ENCODE data around the gene RAD21L1.
"Not testable (repeated sequence)": the region's sequence is repeated elsewhere in the genome, so short reads cannot be mapped to it uniquely, and the experiment has no call there.

GRCh38 chr20:1216527-1217427, 9.1 kb upstream of the RAD21L1 start:
- TF ChIP-seq, protein P1, sequence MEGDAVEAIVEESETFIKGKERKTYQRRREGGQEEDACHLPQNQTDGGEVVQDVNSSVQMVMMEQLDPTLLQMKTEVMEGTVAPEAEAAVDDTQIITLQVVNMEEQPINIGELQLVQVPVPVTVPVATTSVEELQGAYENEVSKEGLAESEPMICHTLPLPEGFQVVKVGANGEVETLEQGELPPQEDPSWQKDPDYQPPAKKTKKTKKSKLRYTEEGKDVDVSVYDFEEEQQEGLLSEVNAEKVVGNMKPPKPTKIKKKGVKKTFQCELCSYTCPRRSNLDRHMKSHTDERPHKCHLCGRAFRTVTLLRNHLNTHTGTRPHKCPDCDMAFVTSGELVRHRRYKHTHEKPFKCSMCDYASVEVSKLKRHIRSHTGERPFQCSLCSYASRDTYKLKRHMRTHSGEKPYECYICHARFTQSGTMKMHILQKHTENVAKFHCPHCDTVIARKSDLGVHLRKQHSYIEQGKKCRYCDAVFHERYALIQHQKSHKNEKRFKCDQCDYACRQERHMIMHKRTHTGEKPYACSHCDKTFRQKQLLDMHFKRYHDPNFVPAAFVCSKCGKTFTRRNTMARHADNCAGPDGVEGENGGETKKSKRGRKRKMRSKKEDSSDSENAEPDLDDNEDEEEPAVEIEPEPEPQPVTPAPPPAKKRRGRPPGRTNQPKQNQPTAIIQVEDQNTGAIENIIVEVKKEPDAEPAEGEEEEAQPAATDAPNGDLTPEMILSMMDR (IDR thresholded peaks at IDR 0.05 in 8 of 11, conservative IDR thresholded peaks at IDR 0.05 in 3 of 11) = not testable (repeated sequence)
- TF ChIP-seq POLR2A, POLR2AphosphoS5 (IDR thresholded peaks at IDR 0.05): not testable (repeated sequence)

All from spleen (tissue), 7 donors.